Measurements from ENCODE around the gene BBS12. TPM values are rescaled to one million over a fixed set of nuclear protein-coding genes. Genes with fewer than 3 reads are reported as not detected.

Gene BBS12
- total and polyA plus RNA-seq, 4 donors = 0.53 to 2.1 (median 0.80) TPM

- H3K36me3 ChIP-seq (ENCODE audit: control insufficient read depth in 4 of 4, insufficient read depth in 3 of 4, low read depth in 1 of 4, low read length in 3 of 4) = no peaks in the 10 kb centered on the region
- no peak for DNase-seq (ENCODE audit: low spot score)
- H3K4me3 ChIP-seq (ENCODE audit: low read depth in 1 of 3, low read length in 3 of 3) = no peak overlapping the region
- H3K9ac ChIP-seq (ENCODE audit: low read depth in 1 of 2, low read length in 2 of 2) = no peak overlapping the region
- H3K4me1 ChIP-seq (ENCODE audit: control insufficient read depth in 4 of 4, insufficient read depth in 4 of 4, low read length in 3 of 4) = peaks cover 2 to 32% (median 14%) of the 10 kb centered on the region in 4 donors
- peak overlapping the region; percentile 39 to 46 for H3K27ac ChIP-seq (ENCODE audit: low read depth in 1 of 2, low read length in 2 of 2)
- no peaks in the 10 kb centered on the region for H3K27me3 ChIP-seq (ENCODE audit: control insufficient read depth in 4 of 4, insufficient read depth in 4 of 4, low read length in 3 of 4)
- H3K9me3 ChIP-seq (ENCODE audit: control insufficient read depth in 4 of 4, low read length in 3 of 4) = no peaks in the 10 kb centered on the region
- WGBS = 29% methylated on average over 7 of the region's 7 CpGs
- TF ChIP-seq SP1 (IDR thresholded peaks at IDR 0.05) (no peak), RXRA (IDR thresholded peaks at IDR 0.05) (peak in 1 of 2 donors; percentile 17), YY1 (IDR thresholded peaks at IDR 0.05) (peak; percentile 21)
Measured at GRCh38 chr4:122765692-122766352, 33.3 kb downstream of the BBS12 start.

- Histone ChIP-seq H3K4me3 (ENCODE audit: low read depth in 1 of 3, low read length in 3 of 3) (no peak overlapping the region), H3K36me3 (ENCODE audit: control insufficient read depth in 4 of 4, insufficient read depth in 3 of 4, low read depth in 1 of 4, low read length in 3 of 4) (no peaks in the 10 kb centered on the region), H3K27ac (ENCODE audit: low read depth in 1 of 2, low read length in 2 of 2) (peak overlapping the region in 1 of 2 donors; percentile 46), H3K9ac (ENCODE audit: low read depth in 1 of 2, low read length in 2 of 2) (no peak overlapping the region), H3K27me3 (ENCODE audit: control insufficient read depth in 4 of 4, insufficient read depth in 4 of 4, low read length in 3 of 4) (no peaks in the 10 kb centered on the region), H3K9me3 (ENCODE audit: control insufficient read depth in 4 of 4, low read length in 3 of 4) (no peaks in the 10 kb centered on the region), H3K4me1 (ENCODE audit: control insufficient read depth in 4 of 4, insufficient read depth in 4 of 4, low read length in 3 of 4) (peaks cover 2 to 32% (median 14%) of the 10 kb centered on the region in 4 donors)
- 92% methylated on average over 3 of the region's 3 CpGs for WGBS
- no peak for TF ChIP-seq JUND (IDR thresholded peaks at IDR 0.05)
- TF ChIP-seq FOXA2 (IDR thresholded peaks at IDR 0.05) = no peak
- no peak for TF ChIP-seq CTCF (IDR thresholded peaks at IDR 0.05; ENCODE audit: low read depth, low read length, missing input control)
- no peak for TF ChIP-seq SP1 (IDR thresholded peaks at IDR 0.05)
- TF ChIP-seq HNF4A (conservative IDR thresholded peaks at IDR 0.05) = no peak
- no peak for TF ChIP-seq ZBTB33 (IDR thresholded peaks at IDR 0.05)
- TF ChIP-seq REST (IDR thresholded peaks at IDR 0.05) = no peak
- no peak for TF ChIP-seq TAF1 (conservative IDR thresholded peaks at IDR 0.05)
- TF ChIP-seq EGR1 (IDR thresholded peaks at IDR 0.05; ENCODE audit: low read depth in 2 of 2) = no peak
- no peak for TF ChIP-seq YY1 (IDR thresholded peaks at IDR 0.05)
- no peak for TF ChIP-seq RAD21 (IDR thresholded peaks at IDR 0.05)
- TF ChIP-seq HNF4G (IDR thresholded peaks at IDR 0.05) = no peak
- TF ChIP-seq NR2F2 (IDR thresholded peaks at IDR 0.05) = no peak
- TF ChIP-seq GABPA (IDR thresholded peaks at IDR 0.05 in 1 of 2, conservative IDR thresholded peaks at IDR 0.05 in 1 of 2) = no peak
- no peak for TF ChIP-seq MAX (IDR thresholded peaks at IDR 0.05)
- no peak for TF ChIP-seq ATF3 (IDR thresholded peaks at IDR 0.05)
- no peak for TF ChIP-seq RXRA (IDR thresholded peaks at IDR 0.05)
- DNase-seq (ENCODE audit: low spot score) = no peak
Measured at GRCh38 chr4:122766353-122766705, 33.8 kb downstream of the BBS12 start.
